GM12874 (cell line): ENCODE results near the gene ATXN7.

Experiments used
- TF ChIP-seq, protein P1 (sequence below): IDR thresholded peaks from 2 replicates; pipeline ENCODE4 v1.5.1; 2011; ENCODE audit warnings: low read depth, mild to moderate bottlenecking, control low read depth, low read length, moderate library complexity; ENCODE audit not compliant: insufficient read depth

ATXN7 gene

DNA sequence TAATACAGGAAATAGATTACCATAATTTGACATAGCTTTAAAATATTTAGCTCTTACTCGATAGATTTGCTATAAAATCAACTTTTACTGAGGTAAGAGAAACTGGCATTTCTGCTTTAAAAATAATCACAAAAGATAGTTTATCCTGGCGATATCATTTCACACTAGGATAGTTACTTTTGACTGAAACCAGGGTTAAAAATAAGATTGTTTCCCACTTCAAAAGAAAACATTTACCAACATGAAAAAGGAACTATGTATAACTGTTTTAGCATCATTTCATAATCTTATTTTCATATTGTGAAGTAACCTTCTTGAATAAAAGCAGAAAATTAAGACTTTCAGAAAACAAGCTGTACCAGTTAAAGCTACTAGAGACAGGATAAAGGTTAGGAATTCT lies 144.3 kb downstream of the ATXN7 start:
- TF ChIP-seq, protein P1, sequence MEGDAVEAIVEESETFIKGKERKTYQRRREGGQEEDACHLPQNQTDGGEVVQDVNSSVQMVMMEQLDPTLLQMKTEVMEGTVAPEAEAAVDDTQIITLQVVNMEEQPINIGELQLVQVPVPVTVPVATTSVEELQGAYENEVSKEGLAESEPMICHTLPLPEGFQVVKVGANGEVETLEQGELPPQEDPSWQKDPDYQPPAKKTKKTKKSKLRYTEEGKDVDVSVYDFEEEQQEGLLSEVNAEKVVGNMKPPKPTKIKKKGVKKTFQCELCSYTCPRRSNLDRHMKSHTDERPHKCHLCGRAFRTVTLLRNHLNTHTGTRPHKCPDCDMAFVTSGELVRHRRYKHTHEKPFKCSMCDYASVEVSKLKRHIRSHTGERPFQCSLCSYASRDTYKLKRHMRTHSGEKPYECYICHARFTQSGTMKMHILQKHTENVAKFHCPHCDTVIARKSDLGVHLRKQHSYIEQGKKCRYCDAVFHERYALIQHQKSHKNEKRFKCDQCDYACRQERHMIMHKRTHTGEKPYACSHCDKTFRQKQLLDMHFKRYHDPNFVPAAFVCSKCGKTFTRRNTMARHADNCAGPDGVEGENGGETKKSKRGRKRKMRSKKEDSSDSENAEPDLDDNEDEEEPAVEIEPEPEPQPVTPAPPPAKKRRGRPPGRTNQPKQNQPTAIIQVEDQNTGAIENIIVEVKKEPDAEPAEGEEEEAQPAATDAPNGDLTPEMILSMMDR: no peak

DNA sequence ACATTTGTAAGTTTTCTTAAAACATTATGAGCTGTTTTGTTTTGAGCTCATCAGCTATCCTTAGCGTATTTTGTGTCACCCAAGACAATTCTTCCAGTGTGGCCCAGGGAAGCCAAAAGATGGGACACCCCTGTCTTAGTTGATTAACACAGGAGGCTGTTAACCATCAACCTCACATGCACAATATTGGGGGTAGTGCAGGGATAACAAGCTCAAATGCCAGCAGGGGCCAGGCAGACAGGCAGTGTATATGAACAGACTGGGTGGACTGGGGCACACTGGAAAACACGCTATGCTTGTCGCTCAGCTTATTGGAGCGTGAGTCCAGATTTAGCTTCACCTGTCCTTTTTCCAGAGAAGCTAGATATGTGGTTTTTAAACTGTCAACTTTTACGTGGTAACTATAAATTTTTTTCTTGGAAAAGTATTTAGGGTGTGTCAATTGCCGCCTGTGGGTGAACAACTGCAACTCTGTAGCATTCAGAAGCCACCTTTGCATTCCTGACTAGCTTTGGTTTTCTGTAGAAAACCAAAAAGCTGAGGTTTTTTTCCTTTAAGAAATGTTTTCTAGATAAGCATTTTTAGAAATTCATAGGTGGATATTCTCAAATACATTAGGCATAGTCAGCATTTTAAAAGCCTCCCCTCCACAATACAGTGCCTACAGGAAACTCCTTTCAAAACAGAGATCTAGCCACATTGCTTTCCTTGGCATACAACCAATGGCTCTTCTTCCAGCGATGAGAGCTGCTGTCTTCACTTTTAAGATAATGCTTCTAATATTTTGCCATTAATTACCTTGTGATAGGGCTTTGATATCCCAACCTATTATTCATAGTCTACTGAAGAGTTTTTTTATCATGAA lies 145.1 kb downstream of the ATXN7 start:
- TF ChIP-seq, protein P1: no peak

DNA sequence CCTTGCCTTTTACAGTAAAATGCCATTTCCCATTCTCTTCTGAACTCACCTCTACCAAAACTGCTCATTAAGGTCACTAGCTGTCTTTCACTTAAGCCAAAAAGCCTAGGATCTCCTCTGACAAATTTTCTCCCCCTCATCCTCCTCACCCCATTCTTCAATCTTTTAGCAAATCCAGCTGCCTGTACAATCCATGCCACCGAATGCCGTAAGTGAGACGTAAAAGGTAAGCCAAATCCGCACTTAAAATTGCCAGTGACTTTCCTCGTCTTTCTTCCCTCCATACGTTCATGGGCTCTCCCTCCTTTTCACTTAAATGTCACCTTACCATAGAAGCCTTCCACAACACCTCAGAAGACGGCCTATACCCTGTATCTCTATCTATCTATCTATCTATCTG lies 145.9 kb downstream of the ATXN7 start:
- TF ChIP-seq, protein P1: no peak

DNA sequence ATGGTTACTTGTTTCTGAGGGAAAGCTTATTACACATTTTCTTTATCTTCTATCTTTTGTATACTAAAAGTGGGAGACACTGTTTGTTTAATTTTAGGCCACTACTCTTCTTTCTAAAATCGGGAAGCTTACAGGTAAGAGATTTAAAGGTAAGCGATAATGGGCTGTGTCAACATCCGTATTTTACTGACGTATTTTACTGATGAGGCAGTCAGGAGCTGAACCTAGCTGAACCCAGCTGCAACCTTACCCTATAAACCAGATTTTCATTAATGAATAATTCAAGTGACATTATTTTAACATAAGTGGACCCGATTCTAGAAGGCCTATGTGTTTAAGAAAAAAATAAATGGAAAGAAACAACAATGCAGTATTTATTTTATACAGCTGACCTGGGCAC lies 146.5 kb downstream of the ATXN7 start:
- TF ChIP-seq, protein P1: no peak

DNA sequence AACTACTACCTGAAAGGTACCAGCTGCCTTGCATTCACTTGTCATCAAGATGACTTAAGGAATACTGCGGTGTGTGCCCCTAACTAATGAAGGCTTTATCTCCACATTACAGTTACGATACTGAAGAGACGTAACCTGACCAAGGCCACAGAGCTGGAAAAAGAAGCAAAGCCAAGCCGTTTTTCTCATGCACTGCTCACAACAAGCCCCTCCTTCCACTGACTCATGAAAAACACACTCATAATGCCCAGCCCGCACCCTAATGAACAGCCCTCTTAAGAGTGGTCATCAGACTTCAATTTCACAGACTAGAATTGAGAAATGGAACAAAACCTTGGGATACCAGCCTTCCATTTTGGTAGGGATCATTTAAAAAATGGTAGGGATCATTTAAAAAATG lies 148.0 kb downstream of the ATXN7 start:
- TF ChIP-seq, protein P1: no peak

DNA sequence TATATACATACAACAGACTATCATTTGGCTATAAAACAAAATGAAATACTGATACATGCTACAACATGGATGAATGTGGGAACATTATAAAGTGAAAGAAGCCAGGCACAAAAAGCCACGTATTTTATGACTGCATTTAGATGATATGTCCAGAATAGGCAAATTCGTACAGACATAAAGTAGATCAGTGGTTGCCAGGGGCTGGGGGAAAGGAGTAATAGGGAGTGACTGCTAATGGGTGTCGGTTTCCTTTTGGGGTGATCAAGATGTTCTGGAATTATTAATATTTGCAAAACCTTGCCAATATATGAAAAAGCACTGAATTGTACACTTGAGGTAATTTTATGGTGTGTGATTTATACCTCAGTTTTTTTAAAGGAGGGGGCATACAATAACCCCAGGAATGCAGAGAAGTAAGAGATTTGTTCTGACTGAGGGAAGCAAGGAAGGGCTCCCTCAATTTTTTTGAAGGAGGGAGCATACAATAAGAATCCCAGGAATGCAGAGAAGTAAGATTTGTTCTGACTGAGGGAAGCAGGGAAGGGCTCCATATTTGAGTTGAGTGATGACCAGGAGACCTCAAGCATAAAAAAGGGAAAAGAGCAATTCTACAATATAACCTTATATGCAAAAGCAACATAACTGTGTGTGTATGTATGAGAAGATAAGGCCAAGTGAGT lies 153.4 kb downstream of the ATXN7 start:
- TF ChIP-seq, protein P1: no peak

DNA sequence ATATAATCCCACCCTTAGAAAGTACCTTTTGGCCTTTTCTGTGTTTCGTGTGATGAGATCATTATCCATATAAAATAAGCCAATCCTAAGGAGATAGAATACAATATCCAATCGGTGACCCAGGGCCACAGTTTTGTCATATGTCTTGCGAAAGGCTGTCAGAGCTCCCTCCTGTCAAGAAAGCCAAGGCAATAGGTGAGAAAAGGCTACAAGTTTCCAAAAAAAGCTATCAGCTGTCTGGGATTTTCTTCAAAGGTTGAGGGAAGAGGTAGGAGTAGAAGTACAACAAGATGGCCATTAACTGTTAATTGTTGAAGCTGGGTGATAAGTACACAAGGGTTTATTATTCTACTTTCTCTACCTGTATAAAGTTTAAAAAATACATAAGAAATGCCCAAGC lies 155.6 kb downstream of the ATXN7 start:
- TF ChIP-seq, protein P1: no peak
